HCT116 (cell line): ENCODE measurements around the gene CTIF. TPM values are rescaled to one million over a fixed set of nuclear protein-coding genes. Genes with fewer than 3 reads are reported as not detected.

Experiments used
- ATAC-seq: fragments of 200-7000 bp; cut with Tn5 transposase; 2 replicates; pipeline ENCODE4 v1.9.1; 2020; ENCODE audit warnings: mild to moderate bottlenecking, moderate library complexity
- BruUV-seq: library from RNA; stranded (reverse); fragments of 400-500 nt; replicated peaks from 2 replicates; lab custom pipeline; 2021; lab: Mats Ljungman, UMichigan
- CTCF ChIA-PET: fragments of 300-600 bp; sonication (Branson Sonifier 250); formaldehyde crosslinking; loops from one replicate; lab custom pipeline; 2021; ENCODE audit warnings: antibody characterized with exemption; lab: Charles Lee
- POLR2A ChIA-PET: fragments of 300-600, 350-600 bp; sonication (Branson Sonifier 250); formaldehyde crosslinking; loops from one replicate; lab custom pipeline; 2021; ENCODE audit warnings: antibody characterized with exemption; lab: Charles Lee
- RAD21 ChIA-PET, 2 experiments: fragments of 300-600 bp; sonication (Branson Sonifier 250); formaldehyde crosslinking; loops; one replicate each; lab custom pipeline; 2023; ENCODE audit warnings: low total read pairs in 2 of 2; ENCODE audit not compliant: uncharacterized antibody in 2 of 2, unreplicated experiment in 2 of 2, low non-redundant PET in 1 of 2; lab: Charles Lee
- DNase-seq: peaks from one replicate; pipeline ENCODE4 v3.0.0-alpha.2; 2010; ENCODE audit warnings: low read depth, low spot score
- H2AFZ ChIP-seq: fragments of 200-600 bp; shearing (Covaris generic), sonication (generic); 2 replicates; pipeline ENCODE4 v1.6.1; 2017; ENCODE audit warnings: low read depth, mixed run types, mixed read lengths, antibody characterized with exemption, low read length; ENCODE audit not compliant: poor library complexity, severe bottlenecking
- H3K27ac ChIP-seq: 2 replicates; pipeline ENCODE4 v1.5.1; 2012; ENCODE audit warnings: low read depth, low read length
- H3K27me3 ChIP-seq: fragments of 200-600 bp; sonication (generic); 2 replicates; pipeline ENCODE4 v1.6.1; 2016; ENCODE audit warnings: mixed run types, low read length, mixed read lengths; ENCODE audit not compliant: insufficient read depth
- H3K36me3 ChIP-seq, 2 experiments: fragments of 200-500 bp in 1 of 2; fragments of 200-600 bp in 1 of 2; sonication (Bioruptor generic) in 1 of 2; sonication (generic) in 1 of 2; 2 replicates each; pipeline versions ENCODE4 v1.5.1 to v1.6.1; 2014 to 2016; ENCODE audit warnings: low read length in 2 of 2, inconsistent platforms in 1 of 2, mixed read lengths in 1 of 2, mixed run types in 1 of 2; ENCODE audit not compliant: insufficient read depth in 2 of 2, control insufficient read depth in 1 of 2
- H3K4me1 ChIP-seq, 2 experiments: fragments of 200-600 bp in 1 of 2; sonication (generic) in 1 of 2; 2 replicates each; pipeline versions ENCODE4 v1.5.1 to v1.6.1; 2012 to 2017; ENCODE audit warnings: low read length in 2 of 2, inconsistent platforms in 1 of 2, mild to moderate bottlenecking in 1 of 2, mixed read lengths in 1 of 2, mixed run types in 1 of 2, moderate library complexity in 1 of 2; ENCODE audit not compliant: insufficient read depth in 2 of 2, control insufficient read depth in 1 of 2
- H3K4me2 ChIP-seq: fragments of 200-600 bp; sonication (generic); 2 replicates; pipeline ENCODE4 v1.6.1; 2017; ENCODE audit warnings: mixed run types, low read length, mixed read lengths
- H3K4me3 ChIP-seq, 2 experiments: fragments of 200-600 bp in 1 of 2; sonication (generic) in 1 of 2; replicated peaks in 1 of 2; 2 replicates each; pipeline ENCODE4 v1.5.1; 2011 to 2016; ENCODE audit warnings: low read length in 2 of 2, control low read depth in 1 of 2, low read depth in 1 of 2, mild to moderate bottlenecking in 1 of 2, mixed read lengths in 1 of 2, mixed run types in 1 of 2
- H3K79me2 ChIP-seq: fragments of 200-600 bp; sonication (generic); 2 replicates; pipeline ENCODE4 v1.6.1; 2017; ENCODE audit warnings: mild to moderate bottlenecking, mixed run types, low read length, moderate library complexity, mixed read lengths; ENCODE audit not compliant: insufficient read depth
- H3K9ac ChIP-seq: fragments of 200-600 bp; sonication (generic); 2 replicates; pipeline ENCODE4 v1.6.1; 2016; ENCODE audit warnings: low read length, mixed read lengths
- H3K9me2 ChIP-seq: fragments of 200-600 bp; sonication (generic), shearing (Covaris generic); 2 replicates; pipeline ENCODE4 v1.6.1; 2017; ENCODE audit warnings: mixed run types, mild to moderate bottlenecking, moderate library complexity; ENCODE audit not compliant: insufficient read depth
- H3K9me3 ChIP-seq, 2 experiments: fragments of 200-500 bp in 1 of 2; fragments of 200-600 bp in 1 of 2; sonication (Bioruptor generic) in 1 of 2; sonication (generic) in 1 of 2; 2 replicates each; pipeline ENCODE4 v1.6.1; 2014 to 2017; ENCODE audit warnings: low read length in 2 of 2, mixed read lengths in 2 of 2, inconsistent platforms in 1 of 2, low read depth in 1 of 2, mild to moderate bottlenecking in 1 of 2, mixed run types in 1 of 2, moderate library complexity in 1 of 2; ENCODE audit not compliant: control insufficient read depth in 1 of 2, insufficient read depth in 1 of 2
- H4K20me1 ChIP-seq: fragments of 200-600 bp; sonication (generic), shearing (Covaris generic); 2 replicates; pipeline ENCODE4 v1.6.1; 2017; ENCODE audit warnings: mixed run types, mild to moderate bottlenecking, moderate library complexity; ENCODE audit not compliant: insufficient read depth
- CEBPB ChIP-seq: IDR thresholded peaks from 2 replicates; pipeline ENCODE4 v1.6.1; 2012; ENCODE audit warnings: low read depth
- POLR2AphosphoS5 ChIP-seq: IDR thresholded peaks from 2 replicates; pipeline ENCODE4 v1.6.1; 2011; ENCODE audit warnings: mild to moderate bottlenecking, low read depth, low read length, moderate library complexity
- SRF ChIP-seq: IDR thresholded peaks from 2 replicates; pipeline ENCODE4 v1.6.1; 2012; ENCODE audit warnings: low read depth
- YY1 ChIP-seq: IDR thresholded peaks from 2 replicates; pipeline ENCODE4 v1.6.1; 2011; ENCODE audit warnings: low read length, low read depth, moderate library complexity, mild to moderate bottlenecking; ENCODE audit not compliant: insufficient replicate concordance; ENCODE audit errors: extremely low read depth
- intact Hi-C: fragments of 100-400 bp; cut with micrococcal nuclease; formaldehyde crosslinking; loops from 2 replicates; pipeline ENCODE4 v1.10.0; 2022
- total RNA-seq: library from RNA; stranded (reverse); gene quantifications from one replicate; pipeline ENCODE4 v1.2.1, GENCODE V29; 2021; ENCODE audit not compliant: unreplicated experiment
- TF ChIP-seq, protein P1 (sequence below): IDR thresholded peaks from 2 replicates; pipeline ENCODE4 v1.6.1; 2012; ENCODE audit warnings: low read depth
- TF ChIP-seq, protein P2 (sequence below): IDR thresholded peaks from 2 replicates; pipeline ENCODE4 v1.6.1; 2011; ENCODE audit warnings: mild to moderate bottlenecking, low read length, moderate library complexity; ENCODE audit not compliant: insufficient replicate concordance; ENCODE audit errors: extremely low read depth

CTIF gene
- total RNA-seq, 1 experiment from 2014 or later, result 19.7 TPM

DNA sequence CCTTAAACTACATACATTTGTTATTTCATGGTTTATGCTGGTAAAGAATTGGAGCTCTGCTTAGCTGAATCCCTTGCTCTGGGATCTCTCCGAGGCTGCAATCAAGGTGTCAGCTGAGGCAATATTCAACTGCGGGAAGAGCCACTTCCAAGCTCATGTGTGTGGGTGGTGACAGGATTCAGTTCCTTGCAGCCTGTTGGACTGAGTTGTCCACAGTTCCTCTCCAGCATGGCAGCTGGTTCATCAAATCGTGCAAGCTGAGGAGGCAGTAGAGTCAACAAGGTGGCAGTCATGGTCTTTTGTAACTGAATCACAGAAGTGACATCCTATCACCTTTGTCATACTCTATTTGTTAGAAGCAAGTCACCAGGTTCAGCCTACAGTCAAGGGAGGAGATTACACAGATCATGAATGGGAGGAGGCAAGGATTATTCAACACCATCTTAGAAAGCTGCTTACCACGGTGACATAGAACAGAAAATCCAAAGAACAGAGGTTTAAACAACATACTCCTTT, 56.9 kb downstream of the CTIF start:
- H3K4me1 ChIP-seq, result peaks cover 5 to 6% of the 10 kb centered on the region in 2 experiments
- H3K9me2 ChIP-seq, result no peaks in the 10 kb centered on the region
- H2AFZ ChIP-seq, result no peak overlapping the region
- intact Hi-C loops, result no loop called here
- H3K79me2 ChIP-seq, result no peaks in the 10 kb centered on the region
- ChIA-PET CTCF (interaction anchor here (0.9 kb wide), 1 partner anchor 10 kb away, joined by 4 read pairs; no protein-coding TSS in a partner anchor), RAD21 (no interaction called here), POLR2A (no interaction called here)
- H3K27me3 ChIP-seq, result no peaks in the 10 kb centered on the region
- no peak overlapping the region for H3K4me3 ChIP-seq
- ATAC-seq (no peak), DNase-seq (no peak)
- H3K4me2 ChIP-seq, result no peak overlapping the region
- no peaks in the 10 kb centered on the region for H4K20me1 ChIP-seq
- no peaks in the 10 kb centered on the region for H3K36me3 ChIP-seq
- no peaks in the 10 kb centered on the region for H3K9me3 ChIP-seq
- no TSS peak for BruUV-seq
- no peak overlapping the region for H3K9ac ChIP-seq
- TF ChIP-seq POLR2AphosphoS5 (no peak), CEBPB (no peak), SRF (no peak), YY1 (no peak)
- TF ChIP-seq, protein P1, sequence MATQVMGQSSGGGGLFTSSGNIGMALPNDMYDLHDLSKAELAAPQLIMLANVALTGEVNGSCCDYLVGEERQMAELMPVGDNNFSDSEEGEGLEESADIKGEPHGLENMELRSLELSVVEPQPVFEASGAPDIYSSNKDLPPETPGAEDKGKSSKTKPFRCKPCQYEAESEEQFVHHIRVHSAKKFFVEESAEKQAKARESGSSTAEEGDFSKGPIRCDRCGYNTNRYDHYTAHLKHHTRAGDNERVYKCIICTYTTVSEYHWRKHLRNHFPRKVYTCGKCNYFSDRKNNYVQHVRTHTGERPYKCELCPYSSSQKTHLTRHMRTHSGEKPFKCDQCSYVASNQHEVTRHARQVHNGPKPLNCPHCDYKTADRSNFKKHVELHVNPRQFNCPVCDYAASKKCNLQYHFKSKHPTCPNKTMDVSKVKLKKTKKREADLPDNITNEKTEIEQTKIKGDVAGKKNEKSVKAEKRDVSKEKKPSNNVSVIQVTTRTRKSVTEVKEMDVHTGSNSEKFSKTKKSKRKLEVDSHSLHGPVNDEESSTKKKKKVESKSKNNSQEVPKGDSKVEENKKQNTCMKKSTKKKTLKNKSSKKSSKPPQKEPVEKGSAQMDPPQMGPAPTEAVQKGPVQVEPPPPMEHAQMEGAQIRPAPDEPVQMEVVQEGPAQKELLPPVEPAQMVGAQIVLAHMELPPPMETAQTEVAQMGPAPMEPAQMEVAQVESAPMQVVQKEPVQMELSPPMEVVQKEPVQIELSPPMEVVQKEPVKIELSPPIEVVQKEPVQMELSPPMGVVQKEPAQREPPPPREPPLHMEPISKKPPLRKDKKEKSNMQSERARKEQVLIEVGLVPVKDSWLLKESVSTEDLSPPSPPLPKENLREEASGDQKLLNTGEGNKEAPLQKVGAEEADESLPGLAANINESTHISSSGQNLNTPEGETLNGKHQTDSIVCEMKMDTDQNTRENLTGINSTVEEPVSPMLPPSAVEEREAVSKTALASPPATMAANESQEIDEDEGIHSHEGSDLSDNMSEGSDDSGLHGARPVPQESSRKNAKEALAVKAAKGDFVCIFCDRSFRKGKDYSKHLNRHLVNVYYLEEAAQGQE, result no peak
- TF ChIP-seq, protein P2, sequence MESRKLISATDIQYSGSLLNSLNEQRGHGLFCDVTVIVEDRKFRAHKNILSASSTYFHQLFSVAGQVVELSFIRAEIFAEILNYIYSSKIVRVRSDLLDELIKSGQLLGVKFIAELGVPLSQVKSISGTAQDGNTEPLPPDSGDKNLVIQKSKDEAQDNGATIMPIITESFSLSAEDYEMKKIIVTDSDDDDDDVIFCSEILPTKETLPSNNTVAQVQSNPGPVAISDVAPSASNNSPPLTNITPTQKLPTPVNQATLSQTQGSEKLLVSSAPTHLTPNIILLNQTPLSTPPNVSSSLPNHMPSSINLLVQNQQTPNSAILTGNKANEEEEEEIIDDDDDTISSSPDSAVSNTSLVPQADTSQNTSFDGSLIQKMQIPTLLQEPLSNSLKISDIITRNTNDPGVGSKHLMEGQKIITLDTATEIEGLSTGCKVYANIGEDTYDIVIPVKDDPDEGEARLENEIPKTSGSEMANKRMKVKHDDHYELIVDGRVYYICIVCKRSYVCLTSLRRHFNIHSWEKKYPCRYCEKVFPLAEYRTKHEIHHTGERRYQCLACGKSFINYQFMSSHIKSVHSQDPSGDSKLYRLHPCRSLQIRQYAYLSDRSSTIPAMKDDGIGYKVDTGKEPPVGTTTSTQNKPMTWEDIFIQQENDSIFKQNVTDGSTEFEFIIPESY, result no peak
- H3K27ac ChIP-seq, result no peak overlapping the region
